GM18502 (cell line): ENCODE results near the gene RCAN1.
"Not testable (repeated sequence)": the region's sequence is repeated elsewhere in the genome, so short reads cannot be mapped to it uniquely, and the experiment has no call there.

Experiments used
- ATAC-seq: cut with Tn5 transposase; IDR thresholded peaks from one replicate; pipeline ENCODE4 v1.9.1; 2021; ENCODE audit warnings: mild to moderate bottlenecking; ENCODE audit not compliant: unreplicated experiment, poor library complexity

The RCAN1 gene

DNA sequence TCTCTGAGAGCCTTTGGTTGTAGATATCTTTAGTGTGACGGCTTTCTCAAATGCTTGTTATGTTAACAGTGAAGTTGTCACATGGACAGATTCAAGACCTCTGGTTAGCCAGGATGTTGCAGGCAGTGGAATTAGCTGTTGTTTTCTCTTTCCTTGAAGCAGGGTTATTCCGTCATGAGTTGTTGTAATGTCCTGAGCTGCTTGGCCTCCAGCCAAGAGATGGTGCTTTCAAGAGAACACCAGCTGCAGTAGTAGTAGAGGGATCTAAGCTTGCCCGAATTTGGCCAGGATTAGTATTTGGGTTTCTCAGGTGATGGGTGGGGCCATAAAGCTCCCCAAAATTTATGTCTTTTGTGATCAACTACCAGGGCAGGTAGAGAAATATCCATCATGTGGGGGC lies 116.3 kb downstream of the RCAN1 start:
- ATAC-seq, result no peak

DNA sequence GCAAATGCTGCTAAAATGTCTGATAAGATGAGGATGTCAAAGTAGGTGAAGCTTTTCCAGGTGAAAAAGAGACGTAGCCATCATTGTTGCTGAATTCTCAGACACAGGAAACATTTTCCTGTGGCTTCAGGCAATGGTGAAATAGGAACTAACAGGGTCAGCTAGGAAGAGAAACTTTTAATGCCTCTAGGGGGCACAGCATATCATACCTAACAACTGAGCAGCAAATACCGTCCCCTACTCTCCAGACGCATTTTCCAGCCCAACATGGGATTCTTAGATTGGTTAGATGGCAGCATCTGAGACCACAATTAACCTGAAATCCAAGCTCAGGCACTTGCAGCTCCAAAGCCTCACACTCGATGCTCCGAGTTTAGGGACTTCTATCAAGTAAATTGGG lies 131.1 kb downstream of the RCAN1 start:
- ATAC-seq, result not testable (repeated sequence)

DNA sequence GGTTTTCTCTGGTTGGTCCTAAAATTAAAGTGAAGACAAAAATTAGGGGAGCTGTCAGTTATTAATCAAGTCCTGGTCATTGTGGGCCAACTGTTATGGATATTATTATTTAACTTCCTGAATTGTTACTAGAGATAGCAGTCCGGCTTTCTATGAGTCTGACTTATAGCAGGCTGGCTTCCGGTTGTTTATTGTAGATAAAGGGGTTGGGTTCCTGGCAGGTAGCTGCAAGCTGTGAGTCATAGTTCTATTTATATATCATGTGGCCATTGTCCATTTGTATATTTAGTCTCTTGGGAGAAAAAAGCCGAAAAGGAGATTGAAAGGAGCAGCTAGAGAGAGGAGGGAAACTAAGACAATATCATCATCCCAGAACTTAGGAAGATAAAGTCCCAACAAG lies 131.5 kb downstream of the RCAN1 start:
- ATAC-seq, result not testable (repeated sequence)

DNA sequence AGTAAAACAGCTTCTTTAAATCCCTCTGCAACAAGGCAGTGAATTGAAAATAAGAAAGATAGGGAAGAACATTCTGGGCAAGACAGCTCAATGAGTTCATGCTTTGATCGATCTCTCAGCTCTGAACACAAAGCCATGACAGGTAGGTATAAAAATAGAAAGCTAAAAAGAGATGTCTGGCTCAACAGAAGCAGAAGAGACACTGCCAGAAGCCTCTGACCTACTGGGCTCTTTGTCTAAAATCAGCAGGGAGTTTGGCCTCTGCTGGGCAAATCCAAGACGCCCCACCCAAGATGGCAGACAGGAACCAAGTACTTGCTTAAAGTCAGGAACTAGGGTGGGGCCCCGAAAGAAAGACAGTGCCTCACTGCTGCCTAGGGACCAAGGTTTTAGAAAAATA lies 147.6 kb downstream of the RCAN1 start:
- ATAC-seq, result not testable (repeated sequence)
